Esophagus muscularis mucosa (tissue), 4 donors: ENCODE results near the gene ALG8.

ENCODE experiments used
- CTCF ChIP-seq, 3 experiments: fragments of 200-600 bp in 2 of 3; fragments of 450-650 bp in 1 of 3; sonication (generic) in 2 of 3; IDR thresholded peaks; one replicate each; pipeline ENCODE4 v1.5.1; 2017 to 2019; ENCODE audit warnings: antibody characterized with exemption in 3 of 3, mild to moderate bottlenecking in 2 of 3, moderate library complexity in 1 of 3
- EP300 ChIP-seq: sonication (generic); formaldehyde crosslinking; IDR thresholded peaks from one replicate; pipeline ENCODE4 v1.6.1; 2017; ENCODE audit warnings: antibody characterized with exemption
- POLR2A ChIP-seq: fragments of 450-650 bp; IDR thresholded peaks from one replicate; pipeline ENCODE4 v1.6.1; 2017; ENCODE audit warnings: antibody characterized with exemption, moderate library complexity, mild to moderate bottlenecking, low read depth
- POLR2AphosphoS5 ChIP-seq, 2 donors: sonication (generic); formaldehyde crosslinking; IDR thresholded peaks; one replicate each; pipeline ENCODE4 v1.6.1; 2017; ENCODE audit warnings: antibody characterized with exemption in 2 of 2

DNA sequence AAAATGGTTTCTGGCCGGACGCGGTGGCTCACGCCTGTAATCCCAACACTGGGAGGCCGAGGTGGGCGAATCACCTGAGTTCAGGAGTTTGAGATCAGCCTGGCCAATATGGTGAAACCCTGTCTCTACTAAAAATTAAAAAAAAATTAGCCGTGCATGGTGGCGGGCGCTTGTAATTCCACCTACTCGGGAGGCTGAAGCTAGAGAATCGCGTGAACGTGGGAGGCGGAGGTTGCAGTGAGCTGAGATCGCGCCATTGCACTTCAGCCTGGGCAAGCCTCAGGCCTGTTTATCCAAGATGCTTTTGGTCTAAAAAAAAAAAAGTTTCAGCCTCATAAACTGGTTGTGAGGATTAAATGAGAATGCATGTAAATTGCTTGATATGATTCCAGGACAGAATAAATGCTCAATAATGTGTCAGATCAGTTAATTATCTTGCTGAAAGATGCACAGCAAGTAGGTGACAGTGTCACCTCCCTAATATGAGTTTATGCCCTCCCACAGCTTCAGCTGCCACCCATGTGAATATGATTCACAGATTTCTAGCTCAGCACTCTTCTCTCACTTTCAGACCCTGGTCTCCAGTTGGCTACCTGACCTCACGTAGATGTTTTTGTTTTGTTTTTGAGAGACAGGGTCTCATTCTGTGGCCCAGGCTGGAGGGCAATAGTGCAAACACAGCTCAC, 1.1 kb upstream of the ALG8 start:
- TF ChIP-seq POLR2AphosphoS5 (IDR thresholded peaks at IDR 0.05) (no peak), EP300 (no peak), CTCF (IDR thresholded peaks at IDR 0.05) (no peak), POLR2A (no peak)
